ENCODE data around the gene GRIA4.

Gene GRIA4

DNA sequence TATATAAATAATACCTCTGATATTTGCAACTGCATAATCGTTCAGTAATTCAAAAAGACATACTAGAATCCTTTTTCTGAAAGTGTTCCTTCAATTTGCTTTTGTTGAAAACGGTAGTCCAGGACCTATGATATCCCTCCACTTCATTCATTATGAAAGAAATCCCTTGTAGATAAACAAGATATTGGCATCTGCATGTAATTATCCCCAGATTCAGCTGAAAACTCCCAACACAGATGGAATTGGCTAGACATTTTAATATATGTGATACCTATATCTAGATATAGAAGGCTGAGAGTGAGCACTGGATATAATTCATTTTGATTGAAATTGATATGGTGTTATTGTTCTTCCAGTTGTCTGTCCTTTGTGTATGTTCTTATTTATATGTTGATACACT, 302.8 kb downstream of the GRIA4 start:
- no peaks in the 10 kb centered on the region for H3K27me3 ChIP-seq (ENCODE audit: control insufficient read depth, insufficient read depth, low read length)
- no peak overlapping the region for H3K4me3 ChIP-seq (ENCODE audit: low read depth, low read length)
- no peaks in the 10 kb centered on the region for H3K9me3 ChIP-seq (ENCODE audit: control insufficient read depth, insufficient read depth, low read length)
- H3K4me1 ChIP-seq (ENCODE audit: control insufficient read depth, insufficient read depth, low read length), result peaks cover 14% of the 10 kb centered on the region
- H3K36me3 ChIP-seq (ENCODE audit: control insufficient read depth, insufficient read depth, low read length), result no peaks in the 10 kb centered on the region
- no peak overlapping the region for H3K27ac ChIP-seq (ENCODE audit: low read depth, low read length)
- no peak overlapping the region for H3K9ac ChIP-seq (ENCODE audit: low read depth, low read length)

DNA sequence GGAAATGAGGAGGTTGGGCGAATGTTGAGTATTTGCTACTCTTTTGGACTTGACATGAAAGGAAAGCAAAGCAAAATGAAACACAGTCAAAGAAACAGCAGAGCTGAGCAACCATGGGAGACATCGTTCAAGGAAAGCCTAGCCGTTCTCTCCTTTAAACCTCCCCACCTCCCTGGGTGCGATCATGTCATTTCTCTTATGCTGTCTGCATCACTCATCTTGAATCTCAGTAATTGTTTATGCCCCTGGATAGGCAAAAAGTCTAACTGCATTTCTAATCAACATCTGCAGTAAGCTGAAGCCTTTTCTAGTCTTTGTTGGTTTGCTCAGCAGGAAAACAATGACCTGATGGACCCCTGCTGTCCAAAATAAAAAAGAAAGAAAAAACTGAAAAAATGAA, 305.1 kb downstream of the GRIA4 start:
- no peak overlapping the region for H3K9ac ChIP-seq (ENCODE audit: low read depth, low read length)
- no peaks in the 10 kb centered on the region for H3K36me3 ChIP-seq (ENCODE audit: control insufficient read depth, insufficient read depth, low read length)
- no peak overlapping the region for H3K4me3 ChIP-seq (ENCODE audit: low read depth, low read length)
- H3K4me1 ChIP-seq (ENCODE audit: control insufficient read depth, insufficient read depth, low read length), result peaks cover 14% of the 10 kb centered on the region
- H3K27me3 ChIP-seq (ENCODE audit: control insufficient read depth, insufficient read depth, low read length), result no peaks in the 10 kb centered on the region
- no peaks in the 10 kb centered on the region for H3K9me3 ChIP-seq (ENCODE audit: control insufficient read depth, insufficient read depth, low read length)
- H3K27ac ChIP-seq (ENCODE audit: low read depth, low read length), result peak overlapping the region; percentile 49

DNA sequence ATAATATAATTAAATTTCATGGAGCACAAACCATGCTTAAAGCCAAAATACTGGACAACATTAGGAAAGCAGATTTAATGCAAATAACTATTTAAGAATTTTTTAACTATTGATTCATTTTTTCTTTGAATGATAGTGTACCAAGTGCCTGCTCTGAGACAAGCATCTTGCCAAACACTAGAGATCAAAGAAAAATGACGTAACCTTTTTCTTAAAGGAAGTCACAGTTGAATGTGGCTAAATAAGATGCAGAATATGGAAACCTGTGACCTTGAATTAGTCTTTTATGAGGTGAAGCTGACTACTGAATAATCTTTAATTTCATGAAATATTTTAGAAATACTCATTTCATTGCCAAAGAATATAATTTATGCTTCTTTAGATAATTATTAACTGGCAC, 308.2 kb downstream of the GRIA4 start:
- no peaks in the 10 kb centered on the region for H3K9me3 ChIP-seq (ENCODE audit: control insufficient read depth, insufficient read depth, low read length)
- H3K4me3 ChIP-seq (ENCODE audit: low read depth, low read length), result no peak overlapping the region
- H3K27ac ChIP-seq (ENCODE audit: low read depth, low read length), result no peak overlapping the region
- no peaks in the 10 kb centered on the region for H3K27me3 ChIP-seq (ENCODE audit: control insufficient read depth, insufficient read depth, low read length)
- H3K9ac ChIP-seq (ENCODE audit: low read depth, low read length), result no peak overlapping the region
- no peaks in the 10 kb centered on the region for H3K36me3 ChIP-seq (ENCODE audit: control insufficient read depth, insufficient read depth, low read length)
- peaks cover 14% of the 10 kb centered on the region for H3K4me1 ChIP-seq (ENCODE audit: control insufficient read depth, insufficient read depth, low read length)

DNA sequence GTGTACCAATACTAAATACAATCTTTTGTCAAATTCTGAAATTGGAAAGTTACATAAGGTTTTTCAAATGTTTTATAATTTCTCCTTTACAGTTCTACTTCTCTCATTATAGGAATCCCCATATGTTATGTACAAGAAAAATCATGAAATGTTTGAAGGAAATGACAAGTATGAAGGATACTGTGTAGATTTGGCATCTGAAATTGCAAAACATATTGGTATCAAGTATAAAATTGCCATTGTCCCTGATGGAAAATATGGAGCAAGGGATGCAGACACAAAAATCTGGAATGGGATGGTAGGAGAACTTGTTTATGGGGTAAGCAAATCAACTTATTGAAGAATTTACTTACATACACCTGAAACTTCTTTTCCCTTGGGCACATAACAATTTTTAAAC, 308.7 kb downstream of the GRIA4 start:
- H3K27ac ChIP-seq (ENCODE audit: low read depth, low read length), result no peak overlapping the region
- no peak overlapping the region for H3K4me3 ChIP-seq (ENCODE audit: low read depth, low read length)
- peaks cover 14% of the 10 kb centered on the region for H3K4me1 ChIP-seq (ENCODE audit: control insufficient read depth, insufficient read depth, low read length)
- H3K9me3 ChIP-seq (ENCODE audit: control insufficient read depth, insufficient read depth, low read length), result no peaks in the 10 kb centered on the region
- H3K36me3 ChIP-seq (ENCODE audit: control insufficient read depth, insufficient read depth, low read length), result no peaks in the 10 kb centered on the region
- no peak overlapping the region for H3K9ac ChIP-seq (ENCODE audit: low read depth, low read length)
- no peaks in the 10 kb centered on the region for H3K27me3 ChIP-seq (ENCODE audit: control insufficient read depth, insufficient read depth, low read length)

DNA sequence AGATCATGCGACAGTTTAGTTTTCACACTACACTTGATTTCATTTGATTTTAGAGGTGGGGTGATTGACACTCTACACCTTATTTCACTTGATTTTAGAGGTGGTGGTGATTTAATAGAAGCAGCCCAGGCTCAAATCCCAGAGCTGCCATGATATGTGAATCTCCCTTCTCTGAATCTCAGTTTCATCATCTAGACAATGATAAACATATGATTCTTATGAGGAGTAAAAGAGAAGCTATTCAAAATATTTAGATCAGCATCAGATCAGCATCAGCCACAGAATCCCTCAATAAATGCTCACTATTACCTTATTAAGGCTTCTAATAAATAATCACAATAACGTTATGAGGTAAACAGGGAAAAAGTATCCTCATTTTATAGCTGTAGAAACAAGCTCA, 313.4 kb downstream of the GRIA4 start:
- no peaks in the 10 kb centered on the region for H3K9me3 ChIP-seq (ENCODE audit: control insufficient read depth, insufficient read depth, low read length)
- H3K27ac ChIP-seq (ENCODE audit: low read depth, low read length), result no peak overlapping the region
- no peak overlapping the region for H3K4me3 ChIP-seq (ENCODE audit: low read depth, low read length)
- H3K9ac ChIP-seq (ENCODE audit: low read depth, low read length), result no peak overlapping the region
- no peaks in the 10 kb centered on the region for H3K27me3 ChIP-seq (ENCODE audit: control insufficient read depth, insufficient read depth, low read length)
- no peaks in the 10 kb centered on the region for H3K36me3 ChIP-seq (ENCODE audit: control insufficient read depth, insufficient read depth, low read length)
- 0 out of 2 replicates have a peak, but pooled peaks cover 12% of the 10 kb centered on the region for H3K4me1 ChIP-seq (ENCODE audit: control insufficient read depth, insufficient read depth, low read length)

DNA sequence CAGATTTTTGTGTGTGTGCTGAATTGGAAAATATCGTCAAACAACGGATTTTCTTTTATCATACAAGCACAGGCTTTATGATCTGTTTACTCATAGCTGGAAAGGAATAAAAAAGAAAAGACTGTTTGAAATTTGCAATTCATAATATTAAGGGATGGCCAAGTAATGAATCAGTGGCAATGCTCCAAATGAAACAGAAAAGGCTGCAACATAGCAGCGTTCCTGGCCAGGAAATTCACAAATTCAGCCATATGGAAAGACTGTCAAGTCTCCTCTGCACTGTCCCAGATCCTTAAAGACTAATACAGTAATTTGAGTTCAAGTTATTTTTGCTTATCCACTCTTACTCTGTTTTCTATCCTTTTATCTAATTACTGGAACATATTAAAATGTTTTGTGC, 313.9 kb downstream of the GRIA4 start:
- no peaks in the 10 kb centered on the region for H3K9me3 ChIP-seq (ENCODE audit: control insufficient read depth, insufficient read depth, low read length)
- H3K27me3 ChIP-seq (ENCODE audit: control insufficient read depth, insufficient read depth, low read length), result no peaks in the 10 kb centered on the region
- H3K4me1 ChIP-seq (ENCODE audit: control insufficient read depth, insufficient read depth, low read length), result 0 out of 2 replicates have a peak, but pooled peaks cover 12% of the 10 kb centered on the region
- H3K4me3 ChIP-seq (ENCODE audit: low read depth, low read length), result no peak overlapping the region
- no peak overlapping the region for H3K9ac ChIP-seq (ENCODE audit: low read depth, low read length)
- no peak overlapping the region for H3K27ac ChIP-seq (ENCODE audit: low read depth, low read length)
- H3K36me3 ChIP-seq (ENCODE audit: control insufficient read depth, insufficient read depth, low read length), result no peaks in the 10 kb centered on the region

DNA sequence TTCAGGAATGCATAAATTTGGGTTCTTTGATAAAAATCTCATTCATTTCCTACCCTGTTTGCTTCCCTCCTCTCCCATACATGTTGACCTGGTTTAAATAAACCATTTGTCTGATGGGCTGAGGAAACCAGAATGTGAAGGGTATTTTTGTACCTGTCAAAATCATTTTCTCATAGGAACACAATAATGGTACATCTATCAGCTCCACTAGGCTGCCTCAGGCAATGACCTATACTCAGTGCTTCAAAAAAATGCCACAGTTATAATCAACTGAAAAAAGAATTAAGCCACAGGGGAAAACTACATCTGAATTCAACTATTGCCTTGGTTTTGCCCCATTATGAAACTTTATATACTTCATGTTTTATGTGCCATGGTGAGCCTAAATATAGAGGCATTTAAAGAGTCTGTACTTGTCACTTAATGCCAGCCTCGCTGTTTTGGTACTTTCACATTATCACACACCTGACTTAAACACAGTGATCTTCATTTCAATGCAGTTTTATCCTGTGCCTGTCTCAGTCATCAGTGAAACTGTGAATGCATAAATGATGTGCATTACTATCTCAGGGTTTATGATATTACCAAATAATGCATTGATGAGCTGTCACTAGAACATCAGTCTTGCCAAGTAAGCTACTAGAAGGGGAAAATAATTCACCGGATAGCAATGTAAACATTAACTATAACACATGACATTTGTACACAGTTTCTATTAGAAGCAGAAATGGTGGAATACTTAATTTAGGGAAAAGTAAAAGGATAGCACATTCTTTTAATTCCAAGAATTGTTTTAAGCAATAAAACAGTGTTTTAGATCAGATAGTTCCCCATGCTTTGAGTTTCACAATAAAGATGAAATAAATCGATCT, 319.4 kb downstream of the GRIA4 start:
- no peaks in the 10 kb centered on the region for H3K36me3 ChIP-seq (ENCODE audit: control insufficient read depth, insufficient read depth, low read length)
- 0 out of 2 replicates have a peak, but pooled peaks cover 12% of the 10 kb centered on the region for H3K4me1 ChIP-seq (ENCODE audit: control insufficient read depth, insufficient read depth, low read length)
- H3K4me3 ChIP-seq (ENCODE audit: low read depth, low read length), result no peak overlapping the region
- H3K27ac ChIP-seq (ENCODE audit: low read depth, low read length), result no peak overlapping the region
- H3K9ac ChIP-seq (ENCODE audit: low read depth, low read length), result no peak overlapping the region
- no peaks in the 10 kb centered on the region for H3K9me3 ChIP-seq (ENCODE audit: control insufficient read depth, insufficient read depth, low read length)
- no peaks in the 10 kb centered on the region for H3K27me3 ChIP-seq (ENCODE audit: control insufficient read depth, insufficient read depth, low read length)

DNA sequence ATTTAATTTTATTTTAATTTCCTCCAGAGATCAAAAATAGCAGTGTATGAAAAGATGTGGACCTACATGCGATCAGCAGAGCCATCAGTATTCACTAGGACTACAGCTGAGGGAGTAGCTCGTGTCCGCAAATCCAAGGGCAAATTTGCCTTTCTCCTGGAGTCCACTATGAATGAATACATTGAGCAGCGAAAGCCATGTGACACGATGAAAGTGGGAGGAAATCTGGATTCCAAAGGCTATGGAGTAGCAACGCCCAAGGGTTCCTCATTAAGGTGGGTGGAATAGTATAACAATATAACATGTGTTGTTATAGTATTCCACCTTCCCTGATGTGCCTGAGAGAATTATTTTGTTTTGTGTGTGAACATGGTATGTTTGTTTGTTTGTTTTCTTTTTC, 323.8 kb downstream of the GRIA4 start:
- no peak overlapping the region for H3K9ac ChIP-seq (ENCODE audit: low read depth, low read length)
- H3K9me3 ChIP-seq (ENCODE audit: control insufficient read depth, insufficient read depth, low read length), result no peaks in the 10 kb centered on the region
- H3K4me3 ChIP-seq (ENCODE audit: low read depth, low read length), result no peak overlapping the region
- no peaks in the 10 kb centered on the region for H3K27me3 ChIP-seq (ENCODE audit: control insufficient read depth, insufficient read depth, low read length)
- no peak overlapping the region for H3K27ac ChIP-seq (ENCODE audit: low read depth, low read length)
- peaks cover 29% of the 10 kb centered on the region for H3K4me1 ChIP-seq (ENCODE audit: control insufficient read depth, insufficient read depth, low read length)
- no peaks in the 10 kb centered on the region for H3K36me3 ChIP-seq (ENCODE audit: control insufficient read depth, insufficient read depth, low read length)

DNA sequence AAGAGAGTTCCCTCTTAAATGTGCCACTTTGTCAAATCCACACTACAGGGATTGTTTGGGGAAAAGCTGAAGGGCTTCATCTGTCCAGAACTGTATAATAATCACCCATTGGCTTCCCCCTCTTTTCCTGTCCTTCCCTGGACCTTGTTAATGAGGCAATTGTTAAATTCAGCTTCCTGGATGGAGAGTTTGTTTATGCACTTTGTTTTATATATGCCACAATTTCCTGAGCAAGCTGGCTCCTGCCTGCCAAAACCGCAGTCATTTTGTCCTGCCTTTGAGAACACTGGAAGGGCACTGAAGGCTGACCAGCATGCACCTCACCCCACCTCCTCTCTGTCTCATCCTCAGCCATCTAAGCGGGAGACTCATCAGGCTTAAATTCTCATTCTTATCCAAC, 325.9 kb downstream of the GRIA4 start:
- Histone ChIP-seq H3K27me3 (ENCODE audit: control insufficient read depth, insufficient read depth, low read length) (no peaks in the 10 kb centered on the region), H3K36me3 (ENCODE audit: control insufficient read depth, insufficient read depth, low read length) (no peaks in the 10 kb centered on the region), H3K9me3 (ENCODE audit: control insufficient read depth, insufficient read depth, low read length) (no peaks in the 10 kb centered on the region), H3K4me1 (ENCODE audit: control insufficient read depth, insufficient read depth, low read length) (peaks cover 29% of the 10 kb centered on the region), H3K27ac (ENCODE audit: low read depth, low read length) (no peak overlapping the region), H3K9ac (ENCODE audit: low read depth, low read length) (no peak overlapping the region), H3K4me3 (ENCODE audit: low read depth, low read length) (no peak overlapping the region)

DNA sequence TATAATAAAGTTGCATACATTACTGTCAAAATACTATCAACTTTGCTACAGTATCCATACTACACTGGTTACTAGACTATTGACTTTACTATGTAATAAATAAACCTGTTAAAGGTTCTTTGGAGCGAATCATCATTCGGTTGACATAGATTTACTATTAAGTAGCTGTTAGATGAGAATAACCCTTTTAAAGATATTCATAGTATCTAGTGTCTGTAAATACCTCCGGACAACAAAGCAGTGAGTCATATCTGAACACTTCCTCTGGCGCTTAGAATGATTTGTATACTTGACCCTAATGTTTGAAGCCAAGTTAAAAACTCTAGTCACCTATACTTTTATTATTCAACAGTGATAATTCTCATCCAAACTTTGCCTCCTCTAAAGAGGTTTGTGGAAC, 327.5 kb downstream of the GRIA4 start:
- Histone ChIP-seq H3K9ac (ENCODE audit: low read depth, low read length) (no peak overlapping the region), H3K27ac (ENCODE audit: low read depth, low read length) (no peak overlapping the region), H3K4me1 (ENCODE audit: control insufficient read depth, insufficient read depth, low read length) (peaks cover 29% of the 10 kb centered on the region)

DNA sequence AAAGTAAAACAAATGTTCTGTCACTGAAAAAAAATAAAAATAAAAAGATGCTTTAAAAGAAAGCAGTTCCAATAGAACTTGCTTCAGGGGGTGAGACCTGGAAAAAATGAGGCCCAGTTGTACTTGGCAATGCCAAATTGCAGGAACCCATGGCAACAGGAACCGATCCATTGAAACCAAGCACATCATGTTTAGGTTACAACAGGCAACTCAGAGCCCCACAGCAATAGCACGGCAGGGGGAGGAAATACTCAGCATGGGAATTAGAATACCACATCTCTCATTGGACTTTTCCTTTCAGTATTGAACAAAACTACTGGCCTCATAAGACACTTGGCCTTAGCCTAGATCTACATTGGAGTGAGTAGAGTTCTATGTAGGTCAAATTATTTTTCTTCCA, 327.9 kb downstream of the GRIA4 start:
- Histone ChIP-seq H3K4me3 (ENCODE audit: low read depth, low read length) (no peak overlapping the region), H3K9ac (ENCODE audit: low read depth, low read length) (no peak overlapping the region), H3K36me3 (ENCODE audit: control insufficient read depth, insufficient read depth, low read length) (no peaks in the 10 kb centered on the region), H3K27me3 (ENCODE audit: control insufficient read depth, insufficient read depth, low read length) (no peaks in the 10 kb centered on the region), H3K4me1 (ENCODE audit: control insufficient read depth, insufficient read depth, low read length) (peaks cover 29% of the 10 kb centered on the region), H3K27ac (ENCODE audit: low read depth, low read length) (no peak overlapping the region), H3K9me3 (ENCODE audit: control insufficient read depth, insufficient read depth, low read length) (no peaks in the 10 kb centered on the region)

More for the DNA sequence above, 327.5 kb downstream of the GRIA4 start:
- H3K4me3 ChIP-seq (ENCODE audit: low read depth, low read length), result no peak overlapping the region
- H3K9me3 ChIP-seq (ENCODE audit: control insufficient read depth, insufficient read depth, low read length), result no peaks in the 10 kb centered on the region
- H3K36me3 ChIP-seq (ENCODE audit: control insufficient read depth, insufficient read depth, low read length), result no peaks in the 10 kb centered on the region
- no peaks in the 10 kb centered on the region for H3K27me3 ChIP-seq (ENCODE audit: control insufficient read depth, insufficient read depth, low read length)
